Measurements from ENCODE around the gene PKNOX1.

PKNOX1 gene

GRCh38 chr21:42980312-42981213 is 6.2 kb downstream of the PKNOX1 start:
- TF ChIP-seq SIN3A (IDR thresholded peaks at IDR 0.05; ENCODE audit: borderline replicate concordance, insufficient read depth, low read length) (no peak), FOXP2 (optimal IDR thresholded peaks at IDR 0.05; ENCODE audit: borderline replicate concordance, extremely low read depth, extremely low read length, insufficient read depth) (no peak), REST (IDR thresholded peaks at IDR 0.05; ENCODE audit: insufficient read depth in 1 of 2, low read depth in 2 of 2, low read length in 2 of 2) (no peak), TAF1 (IDR thresholded peaks at IDR 0.05; ENCODE audit: borderline replicate concordance, insufficient read depth, low read length) (no peak), POLR2AphosphoS5 (IDR thresholded peaks at IDR 0.05; ENCODE audit: low read depth, low read length) (no peak)

- no peak for TF ChIP-seq REST (IDR thresholded peaks at IDR 0.05; ENCODE audit: insufficient read depth in 1 of 2, low read depth in 2 of 2, low read length in 2 of 2)
- no peak for TF ChIP-seq POLR2AphosphoS5 (IDR thresholded peaks at IDR 0.05; ENCODE audit: low read depth, low read length)
- TF ChIP-seq SIN3A (IDR thresholded peaks at IDR 0.05; ENCODE audit: borderline replicate concordance, insufficient read depth, low read length): no peak
These were observed 6.8 kb downstream of the PKNOX1 start for GRCh38 chr21:42981214-42981523.

GRCh38 chr21:42981862-42982261 is 7.5 kb downstream of the PKNOX1 start:
- TF ChIP-seq FOXP2 (optimal IDR thresholded peaks at IDR 0.05; ENCODE audit: borderline replicate concordance, extremely low read depth, extremely low read length, insufficient read depth): no peak
- no peak for TF ChIP-seq POLR2AphosphoS5 (IDR thresholded peaks at IDR 0.05; ENCODE audit: low read depth, low read length)
- TF ChIP-seq TAF1 (IDR thresholded peaks at IDR 0.05; ENCODE audit: borderline replicate concordance, insufficient read depth, low read length): no peak
- no peak for TF ChIP-seq SIN3A (IDR thresholded peaks at IDR 0.05; ENCODE audit: borderline replicate concordance, insufficient read depth, low read length)
- no peak for TF ChIP-seq REST (IDR thresholded peaks at IDR 0.05; ENCODE audit: insufficient read depth in 1 of 2, low read depth in 2 of 2, low read length in 2 of 2)

GRCh38 chr21:42983103-42983502 is 8.7 kb downstream of the PKNOX1 start:
- TF ChIP-seq FOXP2 (optimal IDR thresholded peaks at IDR 0.05; ENCODE audit: borderline replicate concordance, extremely low read depth, extremely low read length, insufficient read depth) (no peak), TAF1 (IDR thresholded peaks at IDR 0.05; ENCODE audit: borderline replicate concordance, insufficient read depth, low read length) (no peak), SIN3A (IDR thresholded peaks at IDR 0.05; ENCODE audit: borderline replicate concordance, insufficient read depth, low read length) (no peak), POLR2AphosphoS5 (IDR thresholded peaks at IDR 0.05; ENCODE audit: low read depth, low read length) (no peak), REST (IDR thresholded peaks at IDR 0.05; ENCODE audit: insufficient read depth in 1 of 2, low read depth in 2 of 2, low read length in 2 of 2) (no peak)

Data from PFSK-1 (cell line).